NCI-H2029 treated with DMSO at 0.1 percent for 48 hours (cell line): ENCODE data around the gene GCNT4.
"Not testable (repeated sequence)": the region's sequence is repeated elsewhere in the genome, so short reads cannot be mapped to it uniquely, and the experiment has no call there.

Source experiments
- DNase-seq: peaks from one replicate; lab custom pipeline; 2025; lab: John Stamatoyannopoulos, UW

GCNT4 gene, protein sequence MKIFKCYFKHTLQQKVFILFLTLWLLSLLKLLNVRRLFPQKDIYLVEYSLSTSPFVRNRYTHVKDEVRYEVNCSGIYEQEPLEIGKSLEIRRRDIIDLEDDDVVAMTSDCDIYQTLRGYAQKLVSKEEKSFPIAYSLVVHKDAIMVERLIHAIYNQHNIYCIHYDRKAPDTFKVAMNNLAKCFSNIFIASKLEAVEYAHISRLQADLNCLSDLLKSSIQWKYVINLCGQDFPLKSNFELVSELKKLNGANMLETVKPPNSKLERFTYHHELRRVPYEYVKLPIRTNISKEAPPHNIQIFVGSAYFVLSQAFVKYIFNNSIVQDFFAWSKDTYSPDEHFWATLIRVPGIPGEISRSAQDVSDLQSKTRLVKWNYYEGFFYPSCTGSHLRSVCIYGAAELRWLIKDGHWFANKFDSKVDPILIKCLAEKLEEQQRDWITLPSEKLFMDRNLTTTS

DNA sequence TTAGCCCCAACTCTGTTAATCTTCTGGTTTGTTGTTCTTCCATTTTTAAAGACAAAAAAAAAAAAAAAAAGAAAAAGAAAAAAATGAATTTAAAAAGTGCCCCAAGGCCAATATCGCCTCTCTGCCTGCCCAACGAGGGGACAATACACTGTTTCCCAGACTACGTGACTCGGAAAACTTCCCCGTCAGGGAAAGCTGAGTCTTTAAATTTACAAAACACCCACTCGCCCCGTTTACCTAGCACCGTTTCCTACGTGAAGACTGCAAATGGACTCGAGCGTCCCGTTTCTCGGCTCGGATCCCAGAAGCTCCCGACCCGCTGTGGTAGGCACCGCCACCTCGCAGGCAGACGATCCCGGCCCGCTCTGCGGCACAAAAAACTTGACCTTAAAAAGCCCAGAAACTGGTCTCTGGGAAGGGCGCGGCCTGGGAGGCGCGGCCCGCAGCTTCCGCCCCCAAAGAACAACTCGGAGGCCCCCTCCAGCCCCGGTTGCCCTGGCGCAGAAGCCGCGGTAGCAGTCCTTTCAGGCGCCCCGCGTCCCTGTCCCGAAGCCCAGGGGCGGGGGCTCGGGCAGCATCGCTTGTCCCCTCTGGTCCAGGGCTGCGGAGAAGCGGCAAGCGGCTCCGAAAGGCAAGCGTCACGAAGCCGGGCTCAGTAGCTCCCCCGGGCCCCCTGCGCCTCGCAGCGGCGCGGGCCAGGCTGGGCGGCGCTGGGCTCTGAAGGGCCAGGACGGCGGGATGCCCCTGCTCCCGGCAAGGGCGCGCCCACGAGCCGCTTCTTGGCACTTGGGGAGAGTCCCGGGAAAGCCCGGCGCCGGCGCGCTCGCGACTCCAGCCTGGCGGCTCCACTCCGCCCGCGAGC, at the start of gene GCNT4:
GCNT4 (minus strand) TSS at position 367 of the 862 bp plus-strand sequence. CDS start 22,521 bp downstream, outside the sequence.
- DNase-seq: no peak

DNA sequence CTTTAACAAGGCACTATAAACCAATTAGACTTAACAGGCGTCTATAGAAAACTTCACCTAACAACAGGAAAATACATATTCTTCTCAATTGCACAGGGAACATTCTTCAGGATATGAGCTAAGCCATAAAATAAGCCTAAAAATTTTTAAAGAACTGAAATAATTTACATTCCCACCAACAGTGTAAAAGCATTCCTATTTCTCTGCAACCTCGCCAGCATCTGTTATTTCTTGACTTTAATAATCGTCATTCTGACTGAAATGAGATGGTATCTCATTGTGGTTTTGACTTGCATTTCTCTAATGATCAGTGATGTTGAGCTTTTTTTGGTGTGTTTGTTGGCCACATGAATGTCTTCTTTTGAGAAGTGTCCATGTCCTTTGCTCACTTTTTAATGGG, 43.6 kb upstream of the GCNT4 start:
- DNase-seq: not testable (repeated sequence)

DNA sequence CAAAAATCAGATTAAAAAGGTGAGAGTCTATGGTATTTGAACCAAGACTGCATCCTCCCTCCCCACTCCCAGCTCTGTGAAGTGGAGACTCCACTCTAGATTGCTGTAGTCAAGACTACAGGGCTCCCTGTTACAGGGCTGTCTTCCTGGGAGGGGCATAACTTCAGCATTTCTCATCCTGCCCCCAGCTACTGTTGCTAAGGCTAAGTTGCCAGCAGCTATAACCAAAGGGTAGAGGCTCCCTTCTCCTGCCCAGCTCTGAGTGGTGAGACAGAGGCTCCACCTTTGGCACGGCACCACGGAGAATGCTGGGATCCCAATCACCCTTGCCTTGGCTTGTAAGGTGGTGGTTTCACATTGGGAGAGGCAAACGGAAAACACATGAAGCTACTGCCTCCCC, 39.2 kb upstream of the GCNT4 start:
- no peak for DNase-seq

DNA sequence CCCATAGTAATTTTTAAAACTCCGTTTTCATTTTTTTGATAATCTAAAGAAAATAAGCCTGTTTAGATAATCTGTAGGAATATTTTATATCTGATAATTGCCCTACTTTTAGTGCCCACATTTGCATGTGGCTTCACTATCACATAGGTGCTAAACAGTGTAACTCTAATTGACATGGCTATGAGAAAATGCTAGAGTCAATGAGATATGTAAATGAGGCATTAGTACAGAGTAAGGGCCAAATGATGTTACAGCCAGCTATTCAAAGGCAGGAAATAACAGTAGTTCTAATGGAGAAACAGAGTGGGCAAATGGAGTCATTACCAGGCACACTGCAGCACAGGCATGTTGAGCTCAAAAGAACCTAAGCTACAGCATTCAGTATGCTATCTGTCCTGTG, 37.3 kb upstream of the GCNT4 start:
- no peak for DNase-seq

DNA sequence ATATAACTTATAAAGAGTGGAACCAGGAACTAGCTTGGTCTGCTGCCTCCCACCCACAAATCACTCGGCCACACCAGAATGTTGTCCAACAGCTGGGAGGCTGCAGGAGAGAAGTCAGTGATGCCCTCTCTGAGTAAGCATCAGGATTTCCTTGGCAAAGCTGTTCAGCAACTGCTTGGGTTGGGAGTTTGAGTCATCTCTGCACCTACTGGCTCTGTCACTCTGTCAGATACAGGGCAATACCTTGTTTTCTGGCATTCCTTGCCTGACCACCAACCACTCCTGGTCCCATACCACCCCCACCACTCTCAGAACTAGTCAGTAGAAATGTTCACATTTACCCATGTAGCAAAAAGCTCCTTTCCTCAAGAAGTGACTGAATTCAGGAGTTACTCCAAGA, 36.8 kb upstream of the GCNT4 start:
- no peak for DNase-seq

DNA sequence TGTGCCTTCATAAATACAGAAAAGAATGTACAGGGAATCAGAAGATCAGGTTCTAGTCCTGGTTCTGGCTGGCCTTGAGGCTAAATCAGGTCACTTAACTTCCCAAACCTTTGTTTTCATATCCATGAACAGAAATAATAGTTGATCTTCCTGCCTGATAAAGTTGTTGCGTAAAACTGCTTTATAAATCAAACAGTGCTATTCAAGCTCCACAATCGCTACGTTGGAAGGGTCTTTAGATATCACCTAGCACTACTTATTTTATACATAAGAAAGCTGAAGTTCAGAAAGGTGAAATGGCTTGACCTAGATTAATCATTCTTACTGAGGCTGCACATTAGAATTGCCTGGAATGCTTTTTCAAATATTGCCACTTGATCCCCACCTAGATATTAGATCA, 36.3 kb upstream of the GCNT4 start:
- no peak for DNase-seq

DNA sequence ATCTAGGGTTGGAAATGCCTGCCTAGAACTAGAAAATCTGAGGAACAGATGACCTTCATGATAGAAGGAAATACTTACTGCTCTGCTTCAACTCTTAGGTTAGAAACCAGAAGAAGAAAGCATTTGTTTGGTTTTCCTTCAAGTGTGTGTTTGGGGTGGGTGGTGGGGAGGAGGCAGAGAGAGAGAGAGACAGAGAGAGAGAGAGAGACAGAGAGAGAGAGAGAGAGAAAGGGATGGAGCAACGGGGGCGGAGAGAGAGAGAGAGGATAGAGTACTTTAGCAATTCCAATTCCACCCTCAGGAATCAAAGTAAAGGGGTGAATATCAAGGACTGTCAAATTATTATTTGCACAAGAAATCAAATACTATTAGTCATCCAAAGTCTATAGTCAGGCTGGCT, 29.2 kb upstream of the GCNT4 start:
- no peak for DNase-seq

DNA sequence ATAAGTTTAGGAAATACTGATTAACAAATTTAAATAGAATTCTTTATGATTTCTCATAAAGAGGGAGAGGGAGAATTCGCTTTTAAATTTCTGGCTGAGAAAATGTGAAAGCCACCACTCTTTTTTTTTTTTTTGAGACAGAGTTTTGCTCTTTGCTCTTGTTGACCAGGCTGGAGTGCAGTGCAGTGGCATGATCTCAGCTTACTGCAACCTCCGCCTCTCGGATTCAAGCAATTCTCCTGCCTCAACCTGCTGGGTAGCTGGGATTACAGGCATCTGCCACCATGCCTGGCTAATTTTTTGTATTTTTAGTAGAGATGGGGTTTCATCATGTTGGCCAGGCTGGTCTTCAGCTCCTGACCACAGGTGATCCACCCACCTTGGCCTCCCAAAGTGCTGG, 27.0 kb upstream of the GCNT4 start:
- not testable (repeated sequence) for DNase-seq

DNA sequence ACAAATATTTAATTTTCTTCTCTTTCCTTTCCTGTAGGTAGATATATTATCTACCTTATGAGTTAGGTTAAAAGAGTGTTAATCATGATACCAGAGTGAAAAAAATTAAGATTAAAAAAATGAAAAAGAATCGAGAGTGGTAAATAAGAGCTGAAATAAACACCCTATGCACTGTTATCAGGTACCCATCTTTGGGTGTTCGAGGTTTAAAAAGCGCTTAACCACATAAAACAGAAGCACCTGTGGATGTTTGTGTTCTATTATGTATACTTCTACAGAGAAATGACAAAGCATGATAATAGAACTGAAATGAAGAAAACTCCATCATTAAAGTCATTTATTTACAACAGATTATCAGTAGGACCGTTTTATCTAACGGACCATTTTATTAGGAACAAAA, 25.7 kb upstream of the GCNT4 start:
- no peak for DNase-seq

DNA sequence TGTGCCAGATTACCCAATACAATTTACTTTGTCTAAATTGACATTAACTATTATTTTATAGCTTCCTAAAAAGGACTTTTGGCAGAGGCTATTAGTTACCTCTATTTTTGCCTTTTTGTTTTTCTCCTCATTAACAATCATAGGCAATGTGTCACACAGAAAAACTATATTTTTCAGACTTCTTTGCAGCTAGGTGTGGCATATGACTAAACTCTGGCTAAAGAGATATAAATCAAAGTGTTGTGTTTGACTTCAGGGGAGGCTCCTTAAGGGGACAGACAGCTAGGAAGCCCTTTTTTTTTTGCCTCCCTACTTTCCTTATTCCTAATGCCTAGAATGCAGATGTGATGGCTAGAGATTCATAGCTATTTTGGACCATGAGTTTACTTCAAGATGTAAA, 19.7 kb upstream of the GCNT4 start:
- no peak for DNase-seq

DNA sequence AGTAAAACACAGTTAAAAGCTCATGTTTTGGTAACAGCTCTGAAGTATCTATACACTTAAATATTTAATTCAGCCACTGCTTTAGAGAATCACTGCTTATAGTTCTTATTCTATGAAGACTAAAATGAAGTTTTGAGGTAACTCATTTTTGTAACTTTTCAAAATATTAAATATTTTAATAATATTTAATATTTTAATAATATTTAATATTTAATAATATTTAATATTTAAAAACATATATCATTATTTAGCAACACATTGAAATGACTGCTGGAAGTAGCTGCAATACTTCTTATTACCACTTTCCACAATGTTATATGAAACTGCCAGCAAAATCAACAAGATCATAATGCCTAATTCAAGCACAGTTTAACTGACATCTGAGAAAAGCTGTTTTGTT, 18.7 kb upstream of the GCNT4 start:
- no peak for DNase-seq

DNA sequence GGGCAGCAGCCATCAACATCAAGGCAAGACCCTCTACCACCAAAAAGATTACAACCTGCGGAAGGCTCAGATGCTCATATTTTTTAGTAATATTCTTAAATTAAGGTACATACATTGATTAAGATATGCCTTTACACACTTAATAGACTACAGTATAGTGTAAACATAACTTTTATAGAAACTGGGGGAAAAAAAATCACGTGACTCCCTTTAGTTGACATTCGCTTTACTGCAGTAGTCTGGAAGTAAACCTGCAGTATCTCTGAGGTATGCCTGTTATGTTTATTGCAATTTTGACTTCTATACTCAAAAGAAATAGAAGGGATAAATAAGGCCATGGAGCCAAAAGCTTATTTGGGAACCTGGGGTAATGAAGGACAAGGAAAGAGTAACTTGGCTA, 15.1 kb upstream of the GCNT4 start:
- no peak for DNase-seq

DNA sequence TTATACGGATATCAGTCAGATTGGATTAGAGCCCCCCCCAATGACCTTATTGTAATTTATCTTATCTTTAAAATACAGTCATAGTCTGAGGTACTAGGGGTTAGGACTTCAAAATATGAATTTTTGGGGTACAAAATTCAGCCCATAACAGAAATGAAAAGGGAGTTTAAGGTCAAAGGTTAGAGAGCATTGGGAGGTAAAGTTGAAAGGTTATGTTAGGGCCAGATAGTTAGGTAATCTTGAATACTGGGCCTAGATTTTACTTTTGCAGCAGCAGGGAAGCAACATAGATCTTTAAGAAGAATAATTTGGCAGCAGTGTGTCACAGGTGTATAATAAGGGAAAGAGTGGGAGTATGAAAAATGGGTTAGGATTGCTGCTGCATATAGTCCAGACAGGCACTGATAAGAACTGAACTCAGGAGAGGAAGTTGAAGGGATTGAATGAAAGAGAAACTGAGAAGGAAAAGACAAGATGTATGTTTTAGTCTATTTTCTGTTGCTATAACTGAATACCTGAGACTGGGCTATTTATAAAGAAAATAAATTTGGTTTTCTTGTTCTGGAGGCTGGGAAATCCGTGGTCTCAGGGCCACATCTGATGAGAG, 10.7 kb upstream of the GCNT4 start:
- DNase-seq: no peak

DNA sequence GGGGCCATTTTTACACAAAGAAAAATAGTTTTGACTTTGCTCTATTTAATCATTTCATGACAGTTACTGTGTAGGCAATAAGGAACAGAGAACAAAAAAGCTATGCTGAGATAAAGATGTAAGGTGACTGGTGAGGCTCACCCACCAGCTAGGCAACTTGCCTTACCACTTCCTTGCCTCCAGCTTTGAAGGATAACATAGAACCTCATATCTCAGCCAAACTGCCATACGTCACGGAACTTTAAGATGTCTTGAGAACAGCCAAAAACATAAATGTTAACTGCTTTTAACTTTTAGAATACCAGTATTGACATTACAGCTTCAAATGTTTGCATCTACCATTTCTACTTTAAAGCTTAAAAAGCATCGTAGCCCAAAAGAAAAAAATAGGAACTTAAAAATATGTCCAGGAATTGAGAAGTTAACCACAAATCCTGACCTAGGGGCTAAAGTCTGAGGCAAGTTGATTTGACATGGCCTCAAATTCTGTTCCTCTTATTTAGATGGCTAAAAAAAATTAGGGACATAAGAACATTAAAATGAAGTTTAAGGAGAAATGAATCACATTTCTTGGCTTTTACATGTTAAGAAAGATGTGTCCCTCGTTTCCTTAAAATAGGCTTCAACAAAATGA, 7.7 kb upstream of the GCNT4 start:
- no peak for DNase-seq

DNA sequence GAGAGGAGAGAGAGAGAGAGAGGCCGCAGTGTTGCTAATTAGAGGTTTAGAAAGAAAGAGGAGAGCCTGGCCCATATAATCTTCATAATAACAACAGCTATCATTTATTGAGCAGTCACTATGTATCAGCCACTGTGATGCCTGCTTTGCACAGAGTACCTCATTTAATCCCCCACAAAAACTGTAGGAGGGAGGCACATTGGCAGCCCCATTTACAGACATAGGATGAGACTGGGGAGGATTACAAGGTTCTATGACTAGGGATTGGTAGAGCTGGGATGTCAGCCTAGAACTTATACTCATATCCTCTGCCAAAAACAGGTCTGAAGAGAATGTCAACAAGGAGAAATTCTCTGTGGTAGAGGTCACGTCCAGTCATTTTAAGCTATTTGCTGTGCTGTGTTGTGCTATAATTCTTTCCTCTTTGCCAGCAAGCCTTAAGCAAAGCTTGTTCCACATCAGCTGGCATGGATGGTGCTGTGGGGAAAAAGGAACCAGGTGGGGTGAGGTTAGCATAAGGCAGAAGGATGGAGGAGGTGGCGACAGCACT, 6.7 kb upstream of the GCNT4 start:
- DNase-seq: no peak

DNA sequence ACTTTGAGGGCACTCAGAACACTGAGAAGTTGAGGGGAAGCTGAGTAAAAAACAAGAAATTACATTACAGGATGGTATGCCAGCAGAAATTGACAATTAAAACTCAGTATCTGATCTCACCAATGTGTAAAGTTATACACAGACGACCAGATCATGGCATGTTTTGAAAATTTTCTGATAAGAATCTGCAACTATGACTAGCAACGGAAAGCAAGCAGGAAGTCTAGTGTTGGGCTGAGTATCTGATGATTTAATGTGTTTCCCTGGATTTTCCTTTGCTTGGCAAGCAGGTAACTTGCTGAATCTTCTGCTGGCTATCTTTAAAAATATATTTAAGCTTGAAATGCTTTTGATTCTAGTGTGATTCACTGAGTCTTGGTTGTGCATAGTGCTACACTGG, 5.2 kb upstream of the GCNT4 start:
- no peak for DNase-seq

DNA sequence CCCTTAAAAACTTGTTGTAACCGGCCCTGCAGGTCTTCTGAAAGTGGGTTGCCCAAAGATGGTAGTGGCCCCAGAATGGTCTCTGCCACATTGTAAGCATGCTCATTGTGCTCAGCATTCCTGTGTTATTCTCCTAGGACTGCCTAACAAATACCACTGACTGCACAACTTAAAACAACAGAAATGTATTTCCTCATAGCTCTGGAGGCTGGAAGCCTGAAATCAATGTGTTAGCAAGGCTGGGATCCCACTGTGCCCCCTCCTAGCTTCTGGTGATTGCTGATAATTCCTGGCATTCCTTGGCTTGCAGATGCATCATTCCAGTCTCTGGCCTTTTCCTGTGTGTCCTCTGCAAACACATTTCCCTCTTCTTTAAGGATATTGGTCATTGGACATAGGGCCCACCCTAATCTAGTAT, 3.4 kb upstream of the GCNT4 start:
- DNase-seq: no peak

DNA sequence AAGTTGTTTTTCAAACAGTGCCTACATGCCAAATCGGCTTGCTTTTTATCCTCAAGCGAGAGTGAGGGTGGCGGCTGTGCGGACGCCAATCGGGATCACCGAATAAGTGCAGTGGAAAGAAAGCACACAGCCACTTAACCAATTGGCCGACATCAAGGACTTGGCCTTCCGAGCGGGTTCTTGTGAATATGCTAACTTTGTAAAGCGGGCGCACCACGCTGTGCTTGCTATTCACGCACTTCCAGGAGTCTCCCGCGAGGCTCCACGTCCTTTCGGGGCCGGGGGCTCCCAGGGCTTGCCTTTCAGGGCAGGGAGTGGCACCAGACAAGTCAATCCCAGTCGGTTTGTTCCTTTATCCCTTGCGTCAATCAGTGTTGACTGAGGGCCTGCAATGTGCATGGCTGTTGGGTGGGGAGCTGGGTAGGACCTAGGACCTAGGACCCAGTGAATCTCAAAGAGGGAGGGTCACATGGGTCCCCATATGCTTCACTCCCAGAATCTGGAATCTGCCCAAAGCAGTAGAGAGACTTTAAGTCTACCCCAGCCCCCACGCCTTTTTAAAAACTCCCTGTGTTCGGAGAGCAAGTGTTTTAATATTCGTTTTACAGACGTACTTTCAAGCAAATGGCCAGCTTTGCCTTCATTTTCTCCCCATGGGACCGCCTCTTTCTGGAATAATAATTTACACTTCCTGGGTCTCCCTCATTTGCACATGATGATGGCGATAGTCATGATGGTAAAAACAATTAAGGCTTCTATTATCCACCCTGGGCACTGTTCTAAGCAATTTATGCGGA, 2.0 kb upstream of the GCNT4 start:
- no peak for DNase-seq

DNA sequence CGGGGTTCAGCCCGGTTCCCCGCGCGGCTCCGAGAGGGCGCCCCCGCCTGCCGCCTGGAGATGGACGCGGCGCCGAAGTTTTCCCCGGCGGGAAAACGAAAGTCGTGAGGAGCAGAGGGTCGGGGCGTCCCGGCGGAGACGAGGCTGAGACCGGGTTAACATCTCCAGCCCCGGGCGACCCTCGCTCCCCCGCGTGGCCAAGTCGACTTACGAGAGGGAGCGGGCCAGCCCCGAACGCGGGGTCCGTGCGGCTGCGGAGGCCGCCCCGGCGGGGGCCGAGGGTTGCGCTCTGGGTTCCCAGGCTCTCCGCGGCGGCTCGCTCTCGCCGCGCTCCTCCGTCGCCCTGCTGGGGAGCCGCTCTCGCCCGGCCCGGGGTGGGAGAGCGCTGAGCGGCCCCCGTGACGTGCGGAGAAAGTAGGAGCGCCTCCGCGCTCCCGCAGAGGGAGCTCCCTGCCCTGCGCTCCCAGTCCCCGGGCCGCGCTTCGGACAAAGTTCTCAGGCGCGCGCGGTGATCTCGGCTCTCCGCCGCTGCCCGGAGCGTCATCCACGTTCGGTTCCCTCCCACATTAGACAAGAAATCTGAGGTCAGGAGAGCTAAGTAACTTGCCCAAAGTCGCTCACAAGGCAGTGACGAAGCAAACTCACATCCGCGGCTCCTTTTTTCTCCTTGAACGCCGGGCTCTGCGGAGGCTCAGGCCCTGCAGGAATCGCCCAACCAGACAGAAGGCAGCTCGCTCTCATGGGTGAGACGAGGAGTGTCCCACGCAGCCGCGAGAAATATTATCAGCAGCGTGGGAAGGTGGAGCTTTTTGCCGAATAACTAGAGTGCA, 1.2 kb upstream of the GCNT4 start:
- DNase-seq: no peak

DNA sequence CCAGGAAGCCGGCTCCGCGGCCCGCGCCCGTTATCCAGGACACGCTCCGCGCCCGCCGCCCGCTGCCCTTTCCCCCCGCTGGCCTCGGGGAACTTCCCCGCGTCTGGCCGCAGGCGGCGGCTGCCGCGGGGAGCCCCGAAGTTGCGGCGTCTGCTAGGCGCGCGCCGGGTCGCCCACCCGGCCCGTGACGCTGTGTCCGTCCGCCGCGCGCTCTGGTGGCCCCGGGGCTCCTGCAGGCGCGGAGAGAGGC, 621 bp upstream of the GCNT4 start:
- DNase-seq: no peak
